Skeletal muscle cell (primary cell): ENCODE data around the gene GUCA1A.

Source experiments
- DNase-seq: peaks from one replicate; pipeline ENCODE4 v3.0.0-alpha.2; 2010; ENCODE audit warnings: low read depth
- H3K4me3 ChIP-seq: 2 replicates; pipeline ENCODE4 v1.5.1; 2011; ENCODE audit warnings: low read depth, mild to moderate bottlenecking, control low read depth, low read length, moderate library complexity

GUCA1A gene

DNA sequence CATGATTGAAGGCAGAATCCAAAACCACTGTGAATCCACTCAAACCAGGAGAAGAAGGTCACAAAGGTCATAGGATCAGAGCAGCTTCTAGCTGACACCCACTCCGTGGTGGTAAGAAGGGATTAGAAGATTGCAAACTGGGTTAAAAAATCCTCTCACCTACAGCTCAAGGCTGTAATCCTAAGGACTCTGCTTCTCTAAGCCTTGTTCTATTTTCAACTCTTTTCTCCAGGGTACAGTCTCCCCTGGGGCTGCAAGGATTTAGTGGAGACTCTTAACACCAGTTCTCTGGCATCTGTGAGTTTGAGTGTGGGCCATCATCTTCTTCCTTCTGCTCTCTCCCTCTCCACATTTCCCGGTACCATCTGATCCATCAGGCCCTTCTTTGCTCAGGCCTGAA lies at the start of gene GUCA1A:
Gene GUCA1A (plus strand): TSS at position 264 of the 400 bp plus-strand sequence. CDS start 250 bp downstream, outside the sequence.
- no peak within 1 kb of the TSS for H3K4me3 ChIP-seq
- no peak for DNase-seq

DNA sequence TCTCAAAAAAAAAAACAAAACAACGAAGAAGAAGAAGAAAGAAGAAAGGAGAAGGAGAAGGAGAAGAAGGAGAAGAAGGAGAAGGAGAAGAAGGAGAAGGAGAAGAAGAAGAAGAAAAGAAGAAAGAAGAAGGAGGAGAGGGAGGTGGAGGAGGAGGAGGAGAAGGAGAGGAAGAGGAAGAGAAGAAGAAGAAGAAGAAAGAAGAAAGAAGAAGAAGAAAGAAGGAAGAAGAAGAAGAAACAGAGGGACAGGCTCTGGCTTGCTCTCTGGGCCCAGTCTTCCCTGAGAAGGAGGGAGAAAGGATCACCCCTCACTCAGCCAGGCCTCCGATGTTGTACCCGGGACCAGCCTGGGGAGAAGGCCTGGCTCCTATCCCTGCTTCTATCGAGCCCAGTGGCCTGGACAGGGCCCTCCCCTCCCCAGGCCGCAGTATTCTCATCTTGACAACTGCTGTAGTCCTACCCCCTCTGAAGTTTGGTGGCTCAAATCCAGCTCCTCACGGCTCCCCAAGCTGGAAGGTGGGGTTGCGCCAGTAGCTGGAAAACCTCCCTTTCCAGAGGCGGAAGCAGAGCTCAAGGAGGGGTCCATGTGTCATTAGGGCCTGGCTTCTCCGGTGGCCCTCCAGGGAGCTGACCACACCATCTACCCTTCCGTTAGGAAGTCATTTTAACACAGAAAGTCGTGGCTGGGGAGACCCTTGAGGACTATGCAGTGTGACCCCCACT lies 49.6 kb upstream of the GUCA1A start:
- no peak overlapping the region for H3K4me3 ChIP-seq
- no peak for DNase-seq

DNA sequence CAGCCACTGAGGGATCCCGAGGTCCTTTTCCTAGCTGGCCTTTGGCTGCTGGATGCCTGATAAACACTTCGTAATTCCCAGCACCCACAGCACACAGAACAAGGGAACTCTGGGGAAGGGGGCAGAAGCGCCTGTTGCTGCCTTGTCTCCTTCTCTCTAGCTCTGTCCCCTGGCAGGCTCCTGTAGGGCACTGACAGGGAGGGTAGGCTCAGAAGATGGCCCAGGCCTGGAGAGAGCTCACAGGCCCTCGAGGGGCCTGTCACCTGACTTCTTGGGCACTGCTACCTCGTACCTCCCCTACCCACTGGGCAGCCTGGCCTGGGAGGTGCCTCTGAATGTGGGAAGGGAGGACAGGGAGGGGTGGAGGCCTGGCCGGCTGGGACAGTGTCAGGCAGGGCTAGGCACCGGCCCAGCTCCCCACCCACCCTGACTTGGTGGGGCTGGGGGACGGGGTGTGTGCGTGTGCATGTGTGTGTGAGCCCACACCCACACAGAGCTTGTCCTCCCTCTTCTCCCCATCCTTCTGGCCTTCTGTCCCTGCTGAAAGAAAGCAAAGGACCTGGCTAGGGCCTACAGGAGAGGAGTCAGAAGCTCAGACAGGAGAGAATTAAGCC lies 48.8 kb upstream of the GUCA1A start:
- no peak for DNase-seq

DNA sequence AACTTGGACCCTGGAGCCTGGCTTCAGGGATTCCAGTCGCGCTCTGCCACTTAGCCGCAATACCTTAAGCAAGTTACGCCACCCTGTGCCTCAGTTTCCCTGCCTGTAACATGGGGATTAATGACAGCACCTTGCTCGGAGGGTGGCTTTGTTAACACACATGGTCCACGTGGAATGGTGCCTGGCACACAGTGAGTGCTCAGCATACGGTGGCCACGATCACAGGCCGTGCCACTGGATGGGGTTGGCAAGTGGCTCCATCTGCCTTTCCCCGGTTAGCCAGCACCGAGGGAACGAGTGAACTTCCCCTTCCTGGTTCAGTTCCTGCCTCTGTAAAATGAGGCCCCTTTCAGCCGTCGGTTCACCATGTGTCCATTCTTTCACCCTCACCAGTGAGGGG lies 47.9 kb upstream of the GUCA1A start:
- DNase-seq = no peak
- H3K4me3 ChIP-seq = no peak overlapping the region

More for the DNA sequence above, 48.8 kb upstream of the GUCA1A start:
- no peak overlapping the region for H3K4me3 ChIP-seq

DNA sequence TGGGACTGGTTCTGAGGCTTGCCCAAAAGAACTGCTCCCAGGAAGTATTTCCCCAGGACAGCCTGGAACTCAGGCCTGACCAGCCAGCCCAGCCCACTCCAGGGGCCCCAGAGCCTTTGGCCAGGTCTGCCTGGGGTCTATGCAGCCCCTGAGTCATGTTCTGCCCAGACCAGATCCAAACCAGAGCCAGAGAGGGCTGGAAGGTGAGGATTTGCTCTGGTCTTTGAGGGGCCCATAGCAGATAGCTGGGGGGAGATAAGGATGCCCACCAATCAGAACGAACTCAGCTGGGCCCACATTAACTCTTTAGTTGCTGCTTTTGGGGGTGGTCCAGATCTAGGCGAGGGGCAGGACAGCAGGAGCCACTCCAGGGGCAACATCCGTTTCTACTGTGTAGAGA lies 47.5 kb upstream of the GUCA1A start:
- H3K4me3 ChIP-seq = no peak overlapping the region
- DNase-seq = no peak

DNA sequence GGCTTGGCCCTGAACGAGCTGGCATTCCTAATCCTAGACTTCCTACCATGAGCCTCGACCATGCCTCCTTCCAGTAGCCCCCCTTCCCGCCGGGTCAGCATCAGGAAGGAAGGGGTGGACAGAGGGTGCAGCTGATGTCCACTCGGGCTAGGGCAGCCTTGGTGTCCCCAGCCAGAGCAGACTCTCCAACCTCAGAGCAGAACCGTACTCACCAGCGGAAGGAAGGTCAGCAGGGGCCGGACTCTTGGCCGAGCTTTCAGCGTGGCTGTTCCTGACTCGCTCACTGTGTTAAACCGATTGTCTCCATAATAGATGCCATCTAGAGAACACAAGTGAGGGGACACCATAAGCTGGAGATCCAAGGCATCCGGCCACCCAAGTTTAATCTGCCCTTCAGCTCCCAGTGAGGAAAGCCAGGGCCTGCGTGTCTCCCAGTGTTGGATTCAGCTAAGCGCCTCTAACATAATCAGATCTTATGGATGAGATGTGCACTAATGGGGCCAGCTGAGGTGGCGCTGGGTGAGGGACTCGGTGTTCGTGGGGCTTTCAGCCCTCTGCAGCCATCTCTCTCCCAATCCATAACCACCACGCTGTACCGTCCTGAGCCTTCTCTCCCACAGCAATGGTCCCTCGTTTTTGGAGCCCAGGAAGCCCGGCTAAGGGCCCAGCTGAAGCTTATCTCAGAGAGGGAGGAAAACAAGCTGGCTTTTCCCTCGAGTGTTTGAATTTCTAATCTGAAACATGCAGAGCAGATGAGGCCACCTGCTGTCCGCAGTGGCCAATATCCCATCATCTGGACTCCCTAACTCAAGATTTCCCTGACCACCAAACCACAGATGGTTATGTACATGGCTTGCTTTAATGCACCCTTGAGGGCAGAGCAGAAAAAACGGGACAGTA lies 44.5 kb upstream of the GUCA1A start:
- no peak overlapping the region for H3K4me3 ChIP-seq
- DNase-seq = no peak

DNA sequence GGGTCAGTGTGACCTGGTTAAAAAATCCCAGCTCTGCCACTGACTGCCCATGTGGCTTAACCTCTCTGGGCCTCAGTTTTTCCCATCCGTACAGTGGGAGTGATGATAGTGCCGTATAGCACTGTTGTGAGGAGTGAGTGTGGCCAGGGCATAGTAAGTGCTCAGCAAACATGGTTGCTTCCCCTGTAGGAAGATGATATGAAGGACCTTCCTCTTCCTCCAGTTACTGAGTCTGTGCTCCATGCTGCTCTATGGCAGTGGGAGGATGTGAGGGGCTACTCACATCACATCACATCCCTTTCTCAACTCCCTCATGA lies 43.8 kb upstream of the GUCA1A start:
- no peak for DNase-seq
- no peak overlapping the region for H3K4me3 ChIP-seq

DNA sequence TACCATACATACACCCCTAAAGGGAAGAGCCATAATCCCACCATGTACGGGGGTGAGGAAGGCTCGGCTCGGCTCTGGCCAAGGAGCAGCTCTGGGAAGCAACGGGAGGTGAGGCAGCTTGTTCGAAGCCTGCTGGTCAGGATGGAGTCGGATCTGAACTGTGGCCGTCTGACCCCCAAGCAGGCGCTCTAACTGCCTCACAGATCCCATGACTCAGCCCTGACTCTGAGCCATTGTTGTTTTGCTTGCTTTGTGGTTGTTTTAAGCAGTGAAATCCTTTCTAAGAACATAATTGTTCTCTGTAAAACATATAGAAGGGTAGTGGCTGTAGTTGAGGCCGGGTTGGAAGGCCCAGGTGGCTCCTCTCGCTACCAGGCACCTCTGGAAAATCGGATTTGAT lies 41.6 kb upstream of the GUCA1A start:
- DNase-seq = peak; percentile 53
- H3K4me3 ChIP-seq = no peak overlapping the region

DNA sequence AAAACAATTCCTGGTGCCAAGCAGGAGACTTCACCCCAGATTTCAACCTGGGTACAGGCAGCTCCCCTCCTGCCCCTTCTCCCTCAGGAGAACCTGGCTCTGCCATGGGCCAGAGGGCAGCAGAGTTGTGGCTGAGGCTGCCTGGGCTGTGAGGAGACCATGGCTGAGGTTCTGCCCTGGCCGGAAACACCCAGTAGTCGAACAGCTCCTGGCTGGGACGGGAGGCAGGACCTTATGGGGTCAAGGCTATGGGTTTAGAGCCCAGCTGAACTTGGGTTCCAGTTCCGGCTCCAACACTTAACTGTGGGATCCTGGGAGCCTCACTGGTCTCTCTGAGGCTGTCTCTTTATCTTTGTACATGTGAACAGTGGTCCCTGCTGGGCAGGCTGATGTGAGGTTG lies 39.2 kb upstream of the GUCA1A start:
- no peak for DNase-seq
- no peak overlapping the region for H3K4me3 ChIP-seq

DNA sequence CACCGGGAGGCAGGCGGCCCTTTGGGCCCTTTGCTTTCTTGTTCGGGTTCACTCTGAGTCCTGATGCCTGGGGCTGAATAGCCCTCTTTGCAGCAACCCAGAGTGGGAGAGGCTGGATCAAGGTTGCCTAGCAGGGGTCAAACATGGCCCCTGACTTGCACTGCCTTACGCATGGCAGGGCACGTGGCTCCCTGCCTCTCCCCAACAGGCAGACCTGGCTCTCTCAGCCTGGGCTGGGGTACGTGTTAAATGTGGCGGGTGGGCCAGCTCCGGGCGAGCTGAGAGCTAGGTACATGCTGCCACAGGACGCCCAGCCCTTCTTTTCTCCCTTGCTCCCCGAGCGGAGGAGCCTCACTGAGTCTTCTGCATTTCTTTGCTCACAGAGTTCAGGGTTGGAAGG lies 38.0 kb upstream of the GUCA1A start:
- H3K4me3 ChIP-seq = no peak overlapping the region
- DNase-seq = no peak

DNA sequence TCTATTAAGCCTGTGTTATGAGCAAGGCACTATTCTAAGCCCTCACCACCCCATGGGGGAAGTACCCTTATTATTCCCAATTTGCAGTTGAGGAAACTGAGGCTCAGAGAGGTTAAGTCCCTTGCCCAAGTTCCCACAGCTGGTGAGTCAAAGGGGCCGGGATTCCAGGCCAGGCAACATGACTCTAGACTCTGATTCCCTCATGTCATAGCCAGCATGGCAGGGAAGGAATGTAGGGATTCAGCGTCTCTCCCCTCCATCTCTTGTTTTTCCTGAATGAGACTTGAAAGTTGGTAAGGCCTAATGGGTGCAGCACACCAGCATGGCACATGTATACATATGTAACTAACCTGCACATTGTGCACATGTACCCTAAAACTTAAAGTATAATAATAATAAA lies 37.4 kb upstream of the GUCA1A start:
- no peak for DNase-seq
- no peak overlapping the region for H3K4me3 ChIP-seq

DNA sequence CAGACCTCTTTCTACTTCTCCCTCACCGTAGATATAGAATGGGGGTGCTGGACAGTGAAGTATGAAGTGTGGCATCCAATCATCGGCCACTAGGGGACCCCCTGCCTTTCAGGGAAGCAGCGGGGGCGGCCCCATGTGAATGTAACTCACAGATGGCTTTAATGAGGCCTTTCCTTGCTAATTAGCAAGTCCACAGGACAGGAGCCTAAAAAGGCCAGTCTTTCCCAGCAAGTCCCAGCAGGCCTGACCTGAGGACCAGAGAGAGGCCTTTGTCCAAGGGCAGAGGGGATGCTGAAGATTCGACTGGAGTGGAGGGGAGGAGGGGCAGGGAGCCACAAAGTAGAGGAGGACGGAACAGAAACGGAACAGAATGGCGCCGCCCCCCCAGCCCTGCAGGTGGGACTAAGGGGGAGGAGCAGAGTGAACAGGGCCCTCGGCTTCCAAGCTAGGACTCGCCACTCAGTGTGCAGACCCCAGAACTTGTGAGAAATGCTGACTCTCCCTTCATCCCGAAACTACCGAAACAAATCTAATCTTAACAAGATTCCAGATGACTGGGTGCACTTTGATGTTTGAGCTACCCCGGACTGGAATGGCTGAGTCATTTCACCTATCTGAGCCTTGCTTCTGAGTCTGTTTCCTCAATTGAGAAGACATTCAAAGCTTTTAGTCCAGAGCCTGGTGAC lies 36.5 kb upstream of the GUCA1A start:
- H3K4me3 ChIP-seq = no peak overlapping the region
- no peak for DNase-seq

DNA sequence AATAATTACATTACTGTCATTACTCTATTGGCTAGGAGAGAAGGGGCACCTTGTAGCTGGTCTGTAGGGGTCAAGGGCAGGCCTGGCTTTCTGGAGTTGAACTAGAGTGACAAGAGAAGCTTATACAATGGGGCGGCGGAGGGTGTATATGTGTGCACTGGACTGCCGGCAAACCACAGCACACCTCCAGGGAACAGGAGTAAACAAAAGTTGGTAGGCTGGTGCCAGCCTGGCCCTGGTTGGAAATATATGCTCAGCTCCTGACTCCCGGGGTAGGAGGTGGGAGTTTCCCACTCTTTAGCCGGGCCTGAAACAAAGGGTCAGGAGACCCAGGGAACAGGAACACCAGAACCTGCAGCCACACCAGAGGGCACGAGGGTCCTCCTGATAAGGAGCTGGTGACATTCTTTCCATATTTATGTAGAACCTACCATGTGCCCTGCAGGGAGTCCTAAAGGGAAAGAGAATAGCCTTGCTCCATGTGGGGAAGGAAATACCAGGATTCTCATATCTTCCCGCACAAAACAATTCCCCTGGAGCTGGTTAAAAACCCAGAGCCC lies 35.9 kb upstream of the GUCA1A start:
- no peak overlapping the region for H3K4me3 ChIP-seq
- DNase-seq = no peak

DNA sequence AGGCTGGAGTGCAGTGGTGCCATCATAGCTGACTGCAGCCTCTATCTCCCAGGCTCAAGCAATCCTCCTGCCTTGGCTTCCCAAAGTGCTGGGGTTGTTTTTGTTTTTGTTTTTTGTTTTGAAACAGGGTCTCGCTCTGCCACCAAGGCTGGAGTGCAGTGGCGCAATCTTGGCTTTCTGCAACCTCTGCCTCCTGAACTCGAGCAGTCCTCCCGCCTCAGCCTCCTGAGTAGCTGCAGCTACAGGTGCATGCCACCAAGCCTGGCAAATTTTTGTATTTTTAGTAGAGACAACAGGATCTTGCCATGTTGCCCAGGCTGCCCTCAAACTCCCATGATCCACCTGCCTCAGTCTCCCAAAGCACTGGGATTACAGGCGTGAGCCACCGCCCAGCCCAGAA lies 35.0 kb upstream of the GUCA1A start:
- H3K4me3 ChIP-seq = no peak overlapping the region
- no peak for DNase-seq

DNA sequence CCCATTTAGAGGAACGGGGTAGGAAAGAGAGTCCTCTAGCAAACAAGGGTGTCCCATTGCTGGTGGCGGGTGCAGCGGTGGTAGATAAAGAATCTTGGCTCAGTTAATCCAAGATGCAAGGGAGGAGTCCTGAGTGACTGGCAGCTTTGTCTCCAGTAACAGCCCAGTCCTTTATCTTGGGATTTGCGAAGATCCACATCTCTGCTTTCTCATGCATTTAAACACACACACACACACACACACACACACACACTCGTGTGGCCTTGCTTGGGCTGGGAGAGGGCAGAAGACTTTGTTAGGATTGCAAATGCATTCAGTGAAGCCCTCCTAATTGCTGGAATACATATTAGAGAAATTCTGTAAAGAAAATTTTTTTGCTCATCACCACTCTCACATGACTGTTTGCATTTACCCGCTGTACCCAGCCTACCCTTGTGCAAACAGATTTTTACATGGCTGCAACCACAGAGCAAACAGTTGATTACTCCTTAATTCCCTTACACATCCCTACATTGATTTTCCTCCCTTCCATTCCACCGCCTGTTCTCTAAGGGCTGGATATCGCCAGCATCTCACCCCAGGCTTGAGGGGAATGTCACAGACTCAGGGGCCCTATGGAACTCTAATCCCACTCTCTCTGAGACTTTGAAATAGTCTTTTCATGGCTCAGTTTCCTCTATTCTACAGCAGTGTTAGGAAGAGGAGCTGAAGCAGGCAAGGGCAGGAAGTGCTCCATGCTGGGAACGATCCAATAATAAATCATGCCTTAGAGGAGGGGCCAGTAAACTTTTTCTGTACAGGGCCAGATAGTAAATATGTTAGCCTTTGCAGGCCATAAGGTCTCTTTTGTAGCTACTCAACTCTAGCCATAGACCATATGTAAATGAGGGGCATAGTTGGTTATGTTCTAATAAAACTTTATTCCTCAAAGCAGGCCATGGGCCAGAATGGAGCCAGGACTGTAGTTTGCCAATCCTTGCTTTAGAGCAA lies 34.2 kb upstream of the GUCA1A start:
- H3K4me3 ChIP-seq = no peak overlapping the region
- DNase-seq = no peak

DNA sequence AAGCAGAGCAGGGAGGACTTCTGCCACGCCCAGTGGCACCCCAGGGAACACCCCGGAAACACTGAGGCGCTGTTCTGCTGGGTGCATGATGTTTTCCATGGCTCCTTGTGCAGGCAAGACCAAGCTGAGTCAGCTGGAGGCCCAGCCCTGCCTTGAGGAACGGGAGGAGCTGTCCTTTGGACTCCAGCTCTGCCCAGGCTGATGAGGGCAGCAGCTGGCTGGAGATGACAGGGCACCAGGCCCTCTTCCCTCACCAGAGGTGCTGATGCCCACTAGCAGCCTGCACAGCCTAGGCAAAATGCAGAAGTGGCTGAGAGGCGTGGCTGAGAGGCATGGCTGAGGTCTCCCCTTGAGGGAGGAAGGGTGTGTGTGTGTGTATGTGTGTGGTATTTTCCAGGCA lies 33.1 kb upstream of the GUCA1A start:
- DNase-seq = no peak
- no peak overlapping the region for H3K4me3 ChIP-seq

DNA sequence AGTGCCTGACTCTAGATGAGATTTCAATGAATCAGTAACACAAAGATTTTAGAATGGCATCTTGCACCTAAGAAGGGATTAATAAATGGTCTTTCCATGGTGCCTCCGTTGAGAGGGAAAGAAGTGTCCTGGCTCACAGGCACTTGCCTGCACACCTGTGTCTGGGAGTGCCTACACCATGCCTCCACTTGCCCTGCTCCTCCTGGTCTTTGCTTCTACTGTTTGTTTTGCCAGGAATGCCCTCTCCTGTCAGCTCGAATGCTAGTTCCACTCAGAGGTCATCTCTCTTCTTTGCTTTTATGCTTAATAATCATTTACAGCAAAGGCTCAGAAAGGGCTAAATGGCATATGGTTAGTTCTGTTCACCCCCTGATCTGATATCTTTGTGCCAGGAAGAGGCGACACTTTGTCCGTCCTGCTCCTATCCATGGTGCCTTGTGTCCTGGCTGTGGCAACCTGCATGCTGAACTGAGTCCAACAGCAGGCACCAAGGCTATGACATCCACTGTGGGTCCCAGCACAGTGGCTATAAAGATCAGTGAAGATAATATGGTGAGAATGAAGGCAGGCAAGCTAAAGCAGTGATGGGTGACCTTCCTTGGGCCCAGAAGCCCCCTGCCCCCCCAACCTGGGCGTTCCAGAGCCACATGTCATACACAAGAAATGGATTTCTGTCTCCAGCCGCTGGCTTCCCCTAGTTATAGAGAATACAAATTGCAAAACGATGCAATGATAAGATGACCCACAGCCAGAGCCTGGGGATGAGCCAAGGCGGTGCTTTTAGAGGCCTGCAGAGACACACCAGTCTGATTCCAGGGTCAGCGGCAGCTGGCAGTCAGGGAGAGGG lies 32.2 kb upstream of the GUCA1A start:
- H3K4me3 ChIP-seq = peak overlapping the region; percentile 62
- no peak for DNase-seq
